Endothelial cell (in vitro differentiated cells): Measurements from ENCODE around the gene NT5C1B. TPM values are rescaled to one million over a fixed set of nuclear protein-coding genes. Genes with fewer than 3 reads are reported as not detected.

Experiments used
- DNase-seq: peaks from one replicate; pipeline ENCODE4 v3.0.0; 2021; ENCODE audit warnings: low spot score
- H3K27ac Mint-ChIP-seq: one replicate; pipeline ENCODE4 v1.8.0; 2021; ENCODE audit warnings: mixed read lengths, inconsistent platforms; ENCODE audit not compliant: unreplicated experiment
- H3K27me3 Mint-ChIP-seq: one replicate; pipeline ENCODE4 v1.8.0; 2021; ENCODE audit warnings: mild to moderate bottlenecking, moderate library complexity, mixed read lengths, inconsistent platforms; ENCODE audit not compliant: unreplicated experiment
- H3K36me3 Mint-ChIP-seq: one replicate; pipeline ENCODE4 v1.8.0; 2021; ENCODE audit warnings: mild to moderate bottlenecking, low read depth, mixed read lengths, inconsistent platforms; ENCODE audit not compliant: unreplicated experiment
- H3K4me1 Mint-ChIP-seq: one replicate; pipeline ENCODE4 v1.8.0; 2021; ENCODE audit warnings: mild to moderate bottlenecking, mixed read lengths, inconsistent platforms; ENCODE audit not compliant: unreplicated experiment
- H3K4me3 Mint-ChIP-seq: one replicate; pipeline ENCODE4 v1.8.0; 2021; ENCODE audit warnings: mild to moderate bottlenecking, mixed read lengths, inconsistent platforms; ENCODE audit not compliant: unreplicated experiment
- H3K9me3 Mint-ChIP-seq: one replicate; pipeline ENCODE4 v1.8.0; 2021; ENCODE audit warnings: mixed read lengths, inconsistent platforms; ENCODE audit not compliant: unreplicated experiment
- total RNA-seq: library from RNA; stranded (reverse); fragmentation: NEBNext Ultra II Directional; extraction: Animal tissue kit (Norgen Biotek cat#: 25700); gene quantifications from one replicate; pipeline ENCODE4 v1.2.1, GENCODE V29; 2021; ENCODE audit not compliant: unreplicated experiment
- TF ChIP-seq, protein P1 (sequence below): fragments of 200-600 bp; sonication (generic); IDR thresholded peaks from one replicate; pipeline ENCODE4 v1.5.0; 2021; ENCODE audit warnings: antibody characterized with exemption; ENCODE audit not compliant: unreplicated experiment

Gene NT5C1B
- total RNA-seq, 1 donor from 2014 or later = not detected

DNA sequence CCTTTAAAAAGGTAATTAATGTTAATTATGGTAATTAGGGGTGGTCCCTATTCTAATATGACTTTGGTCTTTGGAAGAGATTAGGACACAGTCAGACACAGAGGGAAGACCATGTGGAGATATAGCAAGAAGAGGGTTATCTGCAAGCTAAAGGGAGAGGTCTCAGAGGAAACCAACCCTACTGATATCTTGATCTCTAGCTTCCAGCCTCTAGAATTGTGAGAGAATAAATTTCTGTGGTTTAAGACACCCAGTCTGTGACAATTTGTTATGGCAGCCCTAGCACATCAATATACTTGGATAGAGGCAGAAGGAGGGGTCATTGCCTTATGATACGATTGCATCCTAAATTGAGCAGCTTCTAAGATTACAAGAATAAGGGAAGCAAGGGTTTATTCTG lies 21.3 kb upstream of the NT5C1B start:
- Mint-ChIP-seq H3K36me3 (no peaks in the 10 kb centered on the region), H3K4me3 (no peak overlapping the region), H3K27ac (no peak overlapping the region), H3K9me3 (no peaks in the 10 kb centered on the region), H3K4me1 (peaks cover 3% of the 10 kb centered on the region), H3K27me3 (no peaks in the 10 kb centered on the region)
- TF ChIP-seq, protein P1, sequence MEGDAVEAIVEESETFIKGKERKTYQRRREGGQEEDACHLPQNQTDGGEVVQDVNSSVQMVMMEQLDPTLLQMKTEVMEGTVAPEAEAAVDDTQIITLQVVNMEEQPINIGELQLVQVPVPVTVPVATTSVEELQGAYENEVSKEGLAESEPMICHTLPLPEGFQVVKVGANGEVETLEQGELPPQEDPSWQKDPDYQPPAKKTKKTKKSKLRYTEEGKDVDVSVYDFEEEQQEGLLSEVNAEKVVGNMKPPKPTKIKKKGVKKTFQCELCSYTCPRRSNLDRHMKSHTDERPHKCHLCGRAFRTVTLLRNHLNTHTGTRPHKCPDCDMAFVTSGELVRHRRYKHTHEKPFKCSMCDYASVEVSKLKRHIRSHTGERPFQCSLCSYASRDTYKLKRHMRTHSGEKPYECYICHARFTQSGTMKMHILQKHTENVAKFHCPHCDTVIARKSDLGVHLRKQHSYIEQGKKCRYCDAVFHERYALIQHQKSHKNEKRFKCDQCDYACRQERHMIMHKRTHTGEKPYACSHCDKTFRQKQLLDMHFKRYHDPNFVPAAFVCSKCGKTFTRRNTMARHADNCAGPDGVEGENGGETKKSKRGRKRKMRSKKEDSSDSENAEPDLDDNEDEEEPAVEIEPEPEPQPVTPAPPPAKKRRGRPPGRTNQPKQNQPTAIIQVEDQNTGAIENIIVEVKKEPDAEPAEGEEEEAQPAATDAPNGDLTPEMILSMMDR = no peak
- no peak for DNase-seq

DNA sequence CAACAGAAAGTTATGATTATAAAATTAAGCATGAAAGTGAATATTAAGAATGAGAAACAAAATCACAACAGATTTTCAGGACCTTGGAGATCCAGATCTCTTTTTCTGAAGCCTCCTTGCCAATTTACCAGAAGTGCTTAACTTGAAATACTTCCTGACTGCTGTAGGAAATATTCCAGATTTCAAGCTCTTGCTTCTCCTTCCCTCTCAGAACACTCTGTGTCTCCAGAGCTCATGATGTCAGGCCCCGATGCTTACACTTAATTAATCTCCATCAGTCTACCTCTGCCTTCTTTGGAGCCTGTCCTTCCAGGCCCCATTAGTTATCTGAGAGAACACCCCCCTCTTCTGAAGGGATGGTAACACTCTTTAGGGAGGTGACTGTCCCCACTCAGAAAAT lies 20.7 kb upstream of the NT5C1B start:
- no peak for DNase-seq
- Mint-ChIP-seq H3K27ac (no peak overlapping the region), H3K36me3 (no peaks in the 10 kb centered on the region), H3K4me3 (no peak overlapping the region), H3K27me3 (no peaks in the 10 kb centered on the region), H3K9me3 (no peaks in the 10 kb centered on the region), H3K4me1 (peaks cover 3% of the 10 kb centered on the region)
- TF ChIP-seq, protein P1 = no peak

DNA sequence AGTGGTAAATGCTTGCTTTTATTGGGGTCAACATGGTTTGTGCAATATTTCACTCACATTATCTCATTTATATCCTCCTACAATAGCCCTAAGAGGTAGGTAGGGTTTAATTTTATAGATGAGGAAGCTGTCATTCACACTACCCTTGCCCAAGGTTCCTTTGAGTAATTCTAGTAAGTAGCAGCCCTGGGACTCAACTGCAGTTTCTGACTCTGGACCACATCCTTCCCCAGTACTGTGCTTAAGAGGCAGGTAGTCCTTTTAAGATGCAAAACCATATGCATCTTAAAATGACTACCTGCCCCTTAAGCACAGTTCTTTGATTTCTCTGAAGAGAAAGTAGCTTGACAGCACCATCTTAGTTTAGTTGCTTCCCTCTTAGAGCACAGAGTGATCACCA lies 15.7 kb upstream of the NT5C1B start:
- DNase-seq = no peak
- Mint-ChIP-seq H3K9me3 (no peaks in the 10 kb centered on the region), H3K4me1 (no peaks in the 10 kb centered on the region), H3K27me3 (no peaks in the 10 kb centered on the region), H3K36me3 (no peaks in the 10 kb centered on the region), H3K27ac (no peak overlapping the region), H3K4me3 (no peak overlapping the region)
- TF ChIP-seq, protein P1 = no peak

DNA sequence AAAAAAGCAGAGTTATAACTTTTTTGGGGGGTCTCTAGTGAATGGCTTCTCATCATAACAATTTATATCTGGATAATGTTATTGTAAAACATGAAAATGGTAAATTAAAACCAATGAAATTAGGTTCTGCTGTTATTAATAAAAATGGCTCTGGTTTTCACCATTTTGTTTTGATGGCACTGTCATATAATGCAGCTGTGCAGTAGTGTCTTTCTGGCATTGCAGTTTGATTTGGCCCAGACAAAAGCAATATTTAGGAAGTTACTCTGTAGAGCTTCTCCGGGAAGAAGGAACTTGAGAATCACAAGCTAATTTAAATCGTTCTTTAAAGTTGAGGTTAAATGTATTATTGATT lies 15.1 kb upstream of the NT5C1B start:
- DNase-seq = no peak
- Mint-ChIP-seq H3K4me1 (no peaks in the 10 kb centered on the region), H3K27ac (no peak overlapping the region), H3K4me3 (no peak overlapping the region), H3K9me3 (no peaks in the 10 kb centered on the region), H3K36me3 (no peaks in the 10 kb centered on the region), H3K27me3 (no peaks in the 10 kb centered on the region)
- TF ChIP-seq, protein P1 = no peak

DNA sequence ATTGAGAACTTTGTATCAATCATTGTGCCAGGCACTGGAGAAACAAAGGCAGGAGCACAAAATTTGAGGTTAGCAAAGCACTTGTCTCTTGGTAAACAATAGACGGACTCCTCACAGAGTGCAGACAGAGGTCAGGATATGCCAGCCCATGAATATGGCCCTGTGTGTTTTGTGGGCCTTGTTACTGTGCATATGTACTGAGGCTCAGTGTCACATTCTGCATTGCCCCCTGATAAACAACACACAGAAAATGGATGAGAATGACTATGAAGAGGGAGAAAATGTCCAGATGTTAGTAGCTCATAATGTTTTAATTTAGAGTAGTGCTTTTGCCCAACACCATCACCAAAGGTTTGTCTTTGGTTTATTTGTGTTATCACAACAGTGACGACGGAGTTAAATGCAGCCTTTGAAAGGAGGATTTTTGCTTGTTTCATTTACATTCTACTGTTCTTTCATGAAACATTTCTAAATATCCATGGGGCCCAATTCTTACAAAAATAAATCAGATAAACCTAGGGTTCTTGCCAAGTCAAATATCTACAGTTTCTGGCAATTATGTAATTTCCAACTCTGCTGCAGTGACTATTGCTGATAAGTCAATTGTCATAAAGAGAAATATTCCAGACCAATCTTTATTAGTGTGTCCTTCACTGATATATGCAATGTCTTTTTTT lies 14.6 kb upstream of the NT5C1B start:
- TF ChIP-seq, protein P1 = no peak
- Mint-ChIP-seq H3K36me3 (no peaks in the 10 kb centered on the region), H3K27ac (no peak overlapping the region), H3K9me3 (no peaks in the 10 kb centered on the region), H3K4me1 (no peaks in the 10 kb centered on the region), H3K4me3 (no peak overlapping the region), H3K27me3 (no peaks in the 10 kb centered on the region)
- no peak for DNase-seq
